GM12892 (cell line): ENCODE results near the gene PCDHGC3.

Source experiments
- DNase-seq: peaks from one replicate; pipeline ENCODE4 v3.0.0; 2011; ENCODE audit not compliant: insufficient read length
- FAIRE-seq: peaks from 2 replicates; lab custom pipeline; 2011; peaks lifted over from hg19 to GRCh38; lab: Jason Lieb, UNC
- POLR2A ChIP-seq: IDR thresholded peaks from 2 replicates; pipeline ENCODE4 v1.6.1; 2011; ENCODE audit warnings: low read depth, low read length, control low read depth
- POLR2AphosphoS5 ChIP-seq: IDR thresholded peaks from 2 replicates; pipeline ENCODE4 v1.6.1; 2011; ENCODE audit warnings: low read depth, low read length, control low read depth
- TAF1 ChIP-seq: IDR thresholded peaks from 2 replicates; pipeline ENCODE4 v1.6.1; 2011; ENCODE audit warnings: low read depth, mild to moderate bottlenecking, control low read depth, low read length, borderline replicate concordance

Gene PCDHGC3

DNA sequence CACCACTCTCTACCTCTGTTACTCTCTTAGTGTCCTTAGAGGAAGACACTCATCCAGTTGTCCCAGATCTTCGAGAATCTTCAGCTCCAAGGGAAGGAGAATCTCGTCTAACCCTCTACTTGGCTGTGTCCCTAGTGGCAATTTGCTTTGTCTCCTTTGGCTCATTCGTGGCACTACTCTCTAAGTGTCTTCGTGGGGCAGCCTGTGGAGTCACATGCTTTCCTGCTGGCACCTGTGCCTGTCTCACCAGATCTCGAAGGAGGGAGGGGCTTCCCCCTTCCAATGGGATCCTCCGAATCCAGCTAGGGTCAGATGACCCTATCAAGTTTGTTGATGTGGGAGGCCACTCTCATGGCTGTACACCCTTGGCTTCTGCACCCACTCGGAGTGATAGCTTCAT is 11.4 kb downstream of the PCDHGC3 start:
- TF ChIP-seq POLR2A (no peak), POLR2AphosphoS5 (no peak), TAF1 (no peak)
- DNase-seq = no peak
- no peak for FAIRE-seq

DNA sequence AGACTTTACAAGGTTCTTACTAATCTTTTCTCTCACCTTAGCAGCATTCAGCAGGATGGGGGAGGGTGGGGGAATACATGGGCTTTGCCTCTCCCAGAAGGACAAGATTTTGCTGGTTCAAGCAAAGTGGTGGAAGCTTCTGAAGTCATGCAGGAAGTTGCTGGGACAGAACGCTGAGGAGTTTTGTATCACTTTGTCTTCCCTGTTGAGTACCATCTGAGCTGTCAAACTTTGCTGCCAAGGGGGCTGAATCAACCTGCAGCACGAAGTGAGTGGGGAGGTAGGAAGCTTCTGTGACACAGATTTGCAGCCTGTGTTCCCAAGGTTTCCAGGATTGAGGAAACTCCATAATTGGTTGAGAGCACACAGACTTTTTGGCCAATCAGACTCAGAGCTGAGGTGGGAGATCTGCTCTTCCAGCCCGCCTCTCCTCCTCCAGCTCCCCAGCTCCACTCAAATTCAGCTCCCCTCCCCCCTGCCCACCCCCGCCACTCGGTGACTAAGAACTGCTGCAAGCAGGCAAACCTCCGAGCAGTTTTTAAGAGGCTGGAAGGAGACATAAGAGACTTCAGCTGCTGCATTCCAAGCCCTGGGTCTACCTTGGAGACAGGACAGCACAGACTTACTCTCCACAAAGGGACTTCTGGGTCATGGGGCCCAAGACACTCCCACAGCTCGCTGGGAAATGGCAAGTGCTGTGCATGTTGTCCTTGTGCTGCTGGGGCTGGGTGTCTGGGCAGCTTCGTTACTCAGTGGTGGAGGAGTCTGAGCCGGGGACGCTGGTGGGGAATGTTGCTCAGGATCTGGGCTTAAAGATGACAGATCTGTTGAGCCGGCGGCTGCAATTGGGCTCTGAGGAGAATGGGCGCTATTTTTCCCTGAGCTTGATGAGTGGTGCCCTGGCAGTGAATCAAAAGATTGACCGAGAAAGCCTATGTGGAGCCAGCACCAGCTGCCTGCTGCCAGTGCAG is 13.1 kb downstream of the PCDHGC3 start, which contains the start of gene PCDHGC5:
PCDHGC5 (plus strand) TSS at position 491 of the 971 bp plus-strand sequence; CDS start at position 651, 160 bp downstream.
- TF ChIP-seq POLR2AphosphoS5 = no peak
- DNase-seq = no peak
- FAIRE-seq = no peak

DNA sequence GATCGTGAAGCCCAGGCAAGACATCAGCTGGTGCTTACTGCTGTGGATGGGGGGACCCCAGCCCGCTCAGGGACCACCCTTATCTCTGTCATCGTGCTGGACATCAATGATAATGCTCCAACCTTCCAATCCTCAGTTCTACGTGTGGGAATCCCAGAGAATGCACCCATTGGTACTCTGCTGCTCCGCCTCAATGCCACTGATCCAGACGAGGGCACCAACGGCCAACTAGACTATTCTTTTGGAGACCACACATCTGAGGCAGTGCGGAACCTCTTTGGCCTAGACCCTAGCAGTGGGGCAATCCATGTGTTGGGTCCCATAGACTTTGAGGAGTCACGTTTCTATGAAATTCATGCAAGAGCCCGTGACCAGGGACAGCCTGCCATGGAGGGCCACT is 14.1 kb downstream of the PCDHGC3 start:
- no peak for FAIRE-seq
- no peak for DNase-seq
- TF ChIP-seq POLR2AphosphoS5 = no peak
- no peak for TF ChIP-seq TAF1
- TF ChIP-seq POLR2A = no peak

DNA sequence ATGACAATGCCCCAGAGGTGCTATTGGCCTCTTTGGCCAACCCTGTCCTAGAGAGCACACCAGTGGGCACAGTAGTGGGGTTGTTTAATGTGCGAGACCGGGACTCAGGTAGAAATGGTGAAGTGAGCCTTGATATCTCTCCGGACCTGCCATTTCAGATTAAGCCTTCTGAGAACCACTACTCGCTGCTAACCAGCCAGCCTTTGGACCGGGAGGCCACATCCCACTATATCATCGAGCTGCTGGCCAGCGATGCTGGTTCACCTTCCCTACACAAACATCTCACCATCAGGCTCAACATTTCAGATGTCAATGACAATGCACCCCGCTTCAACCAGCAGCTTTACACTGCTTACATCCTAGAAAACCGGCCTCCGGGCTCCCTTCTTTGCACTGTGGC is 14.5 kb downstream of the PCDHGC3 start:
- DNase-seq (no peak), FAIRE-seq (no peak)
- no peak for TF ChIP-seq TAF1
- no peak for TF ChIP-seq POLR2A
- TF ChIP-seq POLR2AphosphoS5 = no peak

DNA sequence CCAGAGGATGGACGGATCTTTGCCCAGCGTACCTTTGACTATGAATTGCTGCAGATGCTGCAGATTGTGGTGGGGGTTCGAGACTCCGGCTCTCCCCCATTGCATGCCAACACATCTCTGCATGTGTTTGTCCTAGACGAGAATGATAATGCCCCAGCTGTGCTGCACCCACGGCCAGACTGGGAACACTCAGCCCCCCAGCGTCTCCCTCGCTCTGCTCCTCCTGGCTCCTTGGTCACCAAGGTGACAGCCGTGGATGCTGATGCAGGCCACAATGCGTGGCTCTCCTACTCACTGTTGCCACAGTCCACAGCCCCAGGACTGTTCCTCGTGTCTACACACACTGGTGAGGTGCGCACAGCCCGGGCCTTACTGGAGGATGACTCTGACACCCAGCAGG is 15.0 kb downstream of the PCDHGC3 start:
- DNase-seq = no peak
- TF ChIP-seq TAF1 (no peak), POLR2A (no peak), POLR2AphosphoS5 (no peak)
- FAIRE-seq = no peak

DNA sequence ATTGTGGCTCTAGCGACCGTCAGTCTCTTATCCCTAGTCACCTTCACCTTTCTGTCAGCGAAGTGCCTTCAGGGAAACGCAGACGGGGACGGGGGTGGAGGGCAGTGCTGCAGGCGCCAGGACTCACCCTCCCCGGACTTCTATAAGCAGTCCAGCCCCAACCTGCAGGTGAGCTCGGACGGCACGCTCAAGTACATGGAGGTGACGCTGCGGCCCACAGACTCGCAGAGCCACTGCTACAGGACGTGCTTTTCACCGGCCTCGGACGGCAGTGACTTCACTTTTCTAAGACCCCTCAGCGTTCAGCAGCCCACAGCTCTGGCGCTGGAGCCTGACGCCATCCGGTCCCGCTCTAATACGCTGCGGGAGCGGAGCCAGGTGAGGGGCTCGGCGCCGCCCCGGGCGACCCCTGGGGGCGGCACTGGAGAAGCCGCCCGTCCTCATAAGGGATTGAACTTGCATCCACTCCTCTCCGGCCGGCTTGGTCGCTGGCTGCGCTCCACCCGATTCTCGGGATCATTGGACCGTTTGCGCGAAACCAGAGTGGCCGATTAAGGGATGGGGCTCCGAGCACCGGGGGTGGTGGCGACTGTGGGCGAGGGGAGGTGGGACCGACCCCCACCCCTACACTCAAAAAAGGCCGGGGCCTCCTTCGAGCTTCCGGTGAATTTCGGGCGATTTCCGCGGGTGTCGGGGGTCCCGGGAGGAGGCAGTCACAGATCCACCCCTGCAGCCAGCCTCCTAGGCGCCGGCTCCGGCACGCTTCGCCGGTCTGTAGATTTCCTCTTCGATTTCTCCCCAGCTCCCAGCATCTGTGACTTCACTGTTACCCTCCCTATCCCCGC is 15.8 kb downstream of the PCDHGC3 start:
- TF ChIP-seq POLR2AphosphoS5 (no peak), TAF1 (no peak), POLR2A (no peak)
- FAIRE-seq (peak; percentile 58), DNase-seq (no peak)

DNA sequence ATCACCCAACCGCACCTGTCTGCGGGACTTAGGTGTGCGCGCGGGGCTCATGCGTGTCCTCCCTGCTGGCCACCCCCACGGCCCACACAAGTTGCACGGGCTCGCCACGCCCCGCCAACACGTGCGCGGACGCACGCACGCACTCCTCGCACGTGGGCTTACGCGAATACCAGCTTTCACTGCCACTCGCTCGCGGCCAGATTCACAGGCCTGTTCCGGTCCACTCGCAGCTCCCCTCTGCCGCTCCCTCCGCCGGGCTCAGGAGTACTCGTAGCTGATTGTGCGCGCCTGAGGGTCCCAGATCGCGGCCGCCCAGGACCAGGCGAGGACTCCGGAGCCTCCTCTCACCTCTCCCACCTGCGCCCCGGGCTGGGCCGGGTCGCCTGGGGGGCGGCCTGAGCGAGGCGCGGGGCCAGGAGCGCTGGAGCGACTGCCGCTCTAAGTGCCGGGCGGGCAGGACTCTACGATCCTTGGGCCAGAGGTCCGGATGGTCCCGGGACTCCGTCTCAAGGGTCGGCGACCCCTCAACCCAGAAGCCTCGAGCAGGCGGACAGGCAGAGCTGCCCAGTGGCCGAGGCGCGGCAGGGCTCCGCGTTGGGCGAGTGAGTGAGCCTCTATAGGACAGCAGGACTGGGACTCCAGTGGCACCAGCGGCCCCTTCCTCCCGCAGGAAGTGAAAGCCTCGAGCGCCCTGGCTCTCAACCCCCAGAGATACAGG is 16.6 kb downstream of the PCDHGC3 start:
- DNase-seq (peak; percentile 48), FAIRE-seq (peak; percentile 81)
- TF ChIP-seq POLR2A = no peak
- TF ChIP-seq TAF1 = no peak
- no peak for TF ChIP-seq POLR2AphosphoS5

DNA sequence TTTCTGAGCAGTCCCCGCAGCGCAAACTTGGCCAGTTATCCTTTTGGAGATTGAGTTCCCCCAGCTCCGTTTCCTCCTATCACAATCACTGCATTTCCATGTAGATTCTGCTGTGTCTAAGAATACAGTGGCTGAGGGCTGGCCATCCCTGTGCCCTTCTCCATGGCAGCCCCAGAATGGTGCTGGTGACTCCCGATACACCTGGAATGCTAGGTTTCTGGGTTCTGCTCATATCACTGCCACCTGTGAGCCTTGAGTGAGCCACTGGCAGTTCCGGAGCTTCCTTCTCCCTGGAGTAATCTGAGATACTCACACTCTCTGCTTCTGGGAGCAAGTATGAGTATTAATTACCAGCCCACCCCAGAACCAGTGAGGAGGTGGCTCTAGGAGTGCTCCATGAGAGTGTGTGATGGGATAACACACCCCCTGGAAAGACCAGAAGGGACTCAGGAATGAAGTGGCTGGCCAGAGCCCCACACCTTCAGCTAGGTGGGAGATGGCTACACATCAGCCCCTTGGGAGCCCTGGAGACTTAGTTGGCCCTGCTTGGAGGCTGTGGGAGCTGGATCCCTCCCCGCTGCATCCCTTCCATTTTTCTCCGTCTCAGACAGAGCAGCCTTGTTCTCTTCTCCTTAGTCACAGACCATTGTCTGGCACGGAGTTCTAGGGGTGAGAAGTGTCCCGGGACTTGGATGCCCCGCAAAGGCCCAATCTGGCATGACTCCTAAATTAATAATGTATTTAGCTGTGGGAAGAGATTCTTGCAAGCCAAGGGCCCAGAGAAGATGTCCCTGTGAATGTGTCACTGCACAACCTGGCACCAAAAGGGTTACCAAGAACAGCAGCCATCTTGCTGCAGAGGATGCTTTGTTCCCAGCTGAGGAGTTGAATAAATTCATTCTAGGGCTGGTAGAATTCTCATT is 18.0 kb downstream of the PCDHGC3 start:
- FAIRE-seq (no peak), DNase-seq (no peak)
- no peak for TF ChIP-seq POLR2AphosphoS5

DNA sequence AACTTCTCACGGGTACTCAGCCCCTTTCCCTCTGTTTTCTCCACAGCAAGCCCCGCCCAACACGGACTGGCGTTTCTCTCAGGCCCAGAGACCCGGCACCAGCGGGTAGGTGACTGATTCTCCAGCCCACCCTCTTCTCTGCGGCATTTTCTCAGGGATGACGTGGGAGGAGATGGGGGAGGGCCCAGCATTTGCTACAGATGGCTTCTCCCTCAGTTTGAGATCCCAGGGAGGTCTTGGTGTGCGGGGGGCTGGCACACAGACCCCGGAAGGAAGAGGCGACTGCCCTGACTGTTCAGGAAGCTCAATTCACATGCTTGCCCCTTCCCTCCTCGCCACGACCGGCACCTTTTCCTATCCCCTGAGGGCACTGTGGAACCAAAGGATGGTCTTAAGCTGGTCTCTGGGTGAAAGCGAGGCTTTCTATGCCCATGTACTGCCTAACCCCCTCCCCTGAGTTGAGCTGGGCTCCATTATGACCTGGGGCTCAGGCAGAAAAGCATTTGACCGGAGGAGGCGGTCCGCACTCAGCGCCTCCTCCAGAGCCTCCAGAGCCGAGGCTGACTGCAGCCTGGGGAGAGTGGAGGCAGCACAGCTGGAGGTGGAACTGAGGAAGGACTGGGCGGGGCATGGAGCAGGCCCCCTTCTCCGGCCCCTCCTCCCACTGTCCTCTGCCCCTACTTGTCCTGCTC is 19.1 kb downstream of the PCDHGC3 start:
- no peak for TF ChIP-seq POLR2A
- DNase-seq (no peak), FAIRE-seq (no peak)

DNA sequence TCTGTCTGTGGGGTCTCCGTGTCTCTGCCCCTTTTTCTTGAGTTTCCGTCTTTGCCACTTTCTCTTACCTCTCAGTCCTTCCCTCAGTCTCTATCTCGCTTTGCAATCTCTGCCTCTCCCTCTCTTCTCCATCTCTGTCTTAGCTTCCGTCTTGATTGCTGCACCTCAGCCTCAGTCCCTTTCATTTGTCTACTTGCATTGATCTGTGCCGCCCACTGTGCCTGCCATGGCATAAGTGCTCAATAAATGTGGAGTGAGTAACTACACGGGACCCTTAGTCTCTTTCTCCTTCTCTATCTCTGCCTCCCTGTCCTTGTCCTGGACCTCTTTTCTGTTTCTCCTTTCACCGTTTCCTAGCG is 19.7 kb downstream of the PCDHGC3 start:
- no peak for FAIRE-seq
- TF ChIP-seq TAF1 (no peak), POLR2AphosphoS5 (no peak), POLR2A (no peak)

More for the DNA sequence above, 19.7 kb downstream of the PCDHGC3 start:
- no peak for DNase-seq
